GM19468 (cell line): ENCODE data around the gene METTL25.

Experiments used
- ATAC-seq: cut with Tn5 transposase; IDR thresholded peaks from one replicate; pipeline ENCODE4 v1.9.1; 2021; ENCODE audit warnings: mild to moderate bottlenecking, moderate library complexity, moderate number of reproducible peaks; ENCODE audit not compliant: unreplicated experiment; ENCODE audit errors: extremely low read depth

The METTL25 gene

DNA sequence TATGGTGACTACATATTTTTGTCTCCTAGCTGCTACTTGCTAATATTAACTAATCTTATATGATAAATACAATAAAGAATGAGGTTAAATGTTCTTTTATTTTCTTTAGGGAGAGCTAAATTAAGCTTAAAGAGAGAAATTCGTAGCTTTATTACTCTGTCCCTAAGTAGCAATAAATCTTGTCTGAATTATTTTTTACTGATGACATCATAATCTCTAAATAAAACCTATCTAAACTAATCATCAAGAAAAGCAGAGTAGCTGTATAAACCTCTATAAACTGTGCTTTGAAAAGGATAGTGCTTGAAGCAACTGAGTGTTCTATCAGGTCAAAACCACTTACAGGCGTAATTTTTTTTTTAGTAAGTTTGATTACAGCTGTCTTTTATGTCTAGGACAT lies 42.5 kb downstream of the METTL25 start:
- ATAC-seq = no peak

DNA sequence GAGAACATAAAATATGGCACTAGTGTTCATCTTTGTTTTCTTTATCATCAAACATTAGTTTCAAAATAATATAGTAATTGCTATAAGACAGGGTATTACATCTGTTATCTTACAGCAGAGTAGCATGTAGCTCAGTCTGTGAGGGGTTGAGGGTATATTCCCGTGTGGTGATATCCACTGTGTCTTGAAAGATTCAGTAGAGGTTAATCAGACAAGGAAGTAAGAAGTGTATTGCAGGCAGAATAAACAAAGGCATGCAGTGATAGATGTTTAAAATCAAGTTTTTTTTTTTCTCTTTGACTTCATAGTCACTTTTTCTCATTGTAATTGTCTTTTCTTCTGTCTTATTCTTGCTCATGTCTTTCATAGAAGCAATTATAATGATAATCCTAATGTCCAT lies 48.3 kb downstream of the METTL25 start:
- ATAC-seq = no peak

DNA sequence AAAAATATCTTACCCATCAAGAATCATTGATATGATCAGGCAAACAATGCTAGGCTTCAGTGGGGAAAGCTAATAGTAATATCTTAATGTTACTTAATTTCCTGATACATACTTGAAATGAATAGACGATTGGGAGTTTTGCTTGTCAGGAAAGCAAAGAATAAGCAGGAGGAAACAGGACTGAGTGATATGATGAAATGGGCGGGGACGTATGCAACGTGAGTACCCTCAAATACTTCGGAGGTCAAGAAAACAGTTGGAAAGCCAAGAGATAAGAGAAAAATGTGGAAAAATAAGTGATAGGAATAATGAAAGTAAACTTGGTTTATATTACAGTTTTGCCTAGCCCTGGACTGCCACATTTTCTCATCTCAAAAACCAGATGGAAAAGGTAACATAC lies 49.2 kb downstream of the METTL25 start:
- ATAC-seq = no peak

DNA sequence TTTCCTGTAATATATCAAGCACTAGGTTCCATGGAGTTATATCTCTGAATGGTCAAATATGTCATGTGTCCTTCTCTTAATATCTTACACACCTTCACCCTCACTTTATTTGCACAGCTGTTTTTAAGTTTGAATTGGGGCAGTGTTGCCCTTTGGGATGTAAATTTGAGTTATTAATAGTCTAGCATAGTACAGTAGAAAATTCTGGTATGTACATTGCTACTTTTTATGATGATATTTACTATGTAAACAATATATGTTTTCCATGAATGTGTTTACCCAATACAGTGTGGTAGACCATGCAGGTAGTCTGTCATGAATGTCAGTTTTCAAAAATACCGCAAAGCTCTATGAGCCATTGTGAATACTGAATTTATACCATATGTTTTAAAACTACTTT lies 50.5 kb downstream of the METTL25 start:
- ATAC-seq = no peak

DNA sequence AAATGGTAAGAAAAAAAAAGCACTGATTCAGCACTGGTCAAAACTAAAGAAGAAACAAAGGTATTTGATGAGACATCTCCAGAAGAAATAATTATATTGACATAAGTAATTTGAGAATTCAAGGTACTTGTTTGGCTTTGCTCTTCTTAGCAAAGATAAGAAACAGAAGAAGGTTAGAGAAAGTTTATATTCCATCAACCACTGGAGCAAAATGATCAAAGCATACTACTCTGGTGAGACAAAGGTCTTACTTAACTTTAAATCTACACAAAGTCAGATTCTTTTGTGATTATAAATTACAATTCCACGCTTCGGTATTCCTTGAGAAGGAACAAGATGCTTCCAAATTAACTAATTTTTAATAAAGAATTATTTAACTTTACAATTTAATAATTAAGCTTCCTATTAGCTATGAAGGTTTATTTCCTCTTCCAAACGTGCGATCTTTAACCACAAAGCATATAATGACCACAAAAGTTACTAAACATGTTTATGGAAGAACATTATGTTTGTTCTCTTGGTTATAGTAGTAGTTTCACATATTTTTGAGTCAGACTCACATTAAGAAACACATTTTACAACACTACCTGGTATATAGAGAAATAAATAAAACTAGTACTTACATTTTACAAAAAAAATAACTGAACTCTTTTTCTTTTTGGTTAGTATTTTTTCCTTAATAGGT lies 53.4 kb downstream of the METTL25 start:
- ATAC-seq = no peak

GRCh38 chr12:82412246-82412645 lies 53.9 kb downstream of the METTL25 start:
- ATAC-seq = no peak

- no peak for ATAC-seq
These were observed 55.7 kb downstream of the METTL25 start for GRCh38 chr12:82414044-82414443.

GRCh38 chr12:82414926-82415325 lies 56.6 kb downstream of the METTL25 start:
- no peak for ATAC-seq

GRCh38 chr12:82415402-82415801 lies 57.1 kb downstream of the METTL25 start:
- no peak for ATAC-seq

GRCh38 chr12:82425241-82425640 lies 66.9 kb downstream of the METTL25 start:
- no peak for ATAC-seq

DNA sequence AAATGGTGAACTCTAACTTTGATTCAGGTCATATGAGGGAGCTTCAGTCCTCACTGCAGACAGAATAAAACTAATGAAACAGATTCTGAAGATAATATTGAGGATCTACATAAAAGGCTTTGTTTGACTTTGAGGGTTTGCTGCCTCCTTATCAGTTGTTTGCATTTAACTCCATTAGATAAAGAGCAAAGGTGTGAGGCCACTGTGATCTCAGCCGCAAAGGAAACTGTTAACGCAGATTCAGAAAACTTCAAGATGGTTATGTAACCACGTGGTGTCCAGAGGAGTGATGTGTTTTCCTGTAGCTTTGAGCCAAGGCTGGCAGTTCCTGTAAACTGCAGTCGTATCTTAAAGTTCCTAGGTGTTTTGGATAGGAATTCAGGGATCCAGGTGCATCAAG lies 67.8 kb downstream of the METTL25 start:
- ATAC-seq = no peak

GRCh38 chr12:82426586-82426985 lies 68.3 kb downstream of the METTL25 start:
- ATAC-seq = no peak

DNA sequence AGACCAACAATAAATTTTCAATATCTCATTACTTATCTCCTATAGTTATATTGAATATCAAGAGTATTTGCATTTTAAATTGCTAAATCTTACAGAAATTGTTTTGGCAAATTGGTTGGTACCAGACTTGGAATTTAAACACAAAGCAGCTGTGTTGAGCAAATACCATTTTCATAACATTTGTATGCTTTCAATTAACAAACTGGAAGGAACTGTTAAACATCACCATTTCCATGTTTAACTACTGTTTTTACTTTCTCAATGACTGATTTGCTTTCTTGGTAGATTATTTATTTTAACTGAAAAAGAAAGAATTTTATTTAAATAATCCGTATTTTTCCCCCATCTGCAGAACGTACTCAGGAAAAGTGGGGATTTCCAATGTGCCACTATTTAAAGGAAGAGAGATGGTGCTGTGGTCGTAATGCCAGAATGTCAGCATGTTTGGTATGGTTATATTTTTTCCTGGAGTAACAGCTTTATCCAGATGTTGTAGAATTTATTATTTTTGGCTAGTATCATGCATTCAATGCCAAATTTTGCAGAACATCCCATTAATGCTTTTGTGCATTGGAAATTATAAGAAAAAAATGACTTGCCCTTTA lies 72.3 kb downstream of the METTL25 start:
- ATAC-seq = no peak

GRCh38 chr12:82434392-82434911 lies 76.1 kb downstream of the METTL25 start:
- no peak for ATAC-seq

DNA sequence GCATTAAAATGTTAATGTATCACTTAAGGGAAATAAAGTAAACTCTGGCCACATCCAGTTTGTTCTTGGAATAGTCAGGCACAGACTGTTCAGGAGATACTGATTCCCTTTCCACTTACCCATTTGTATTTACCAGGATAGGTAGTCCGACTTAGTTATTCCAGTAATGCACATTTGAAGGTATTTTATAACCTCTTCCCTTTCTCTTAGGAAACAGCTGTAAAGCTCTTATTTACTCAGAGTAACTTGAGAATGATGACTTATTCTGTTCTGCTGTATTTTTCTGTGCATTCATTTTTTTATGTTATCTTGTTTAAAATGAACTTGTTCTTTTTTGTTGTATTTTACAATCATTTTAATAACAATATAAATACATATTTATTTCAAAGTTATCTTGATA lies 78.0 kb downstream of the METTL25 start:
- no peak for ATAC-seq

DNA sequence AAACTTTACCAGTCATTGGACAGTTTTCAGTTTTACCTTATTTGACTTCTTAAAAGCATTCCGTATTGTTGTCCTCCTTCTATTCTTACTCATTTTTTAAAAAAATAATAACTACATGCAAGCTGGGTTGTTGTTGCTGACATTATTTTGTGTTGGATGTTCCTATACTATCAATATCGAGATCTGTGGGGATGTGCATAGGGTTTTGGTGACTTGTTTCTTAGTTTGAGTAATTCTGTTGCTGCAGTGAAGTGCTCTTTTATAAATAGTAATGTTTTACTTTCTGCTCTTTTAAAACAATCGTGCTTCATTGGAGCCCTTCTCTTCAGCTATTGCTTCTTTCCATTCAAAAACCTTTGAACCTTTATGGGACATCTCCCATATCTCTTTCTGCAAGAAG lies 79.4 kb downstream of the METTL25 start:
- no peak for ATAC-seq

GRCh38 chr12:82438356-82438755 lies 80.0 kb downstream of the METTL25 start:
- no peak for ATAC-seq

DNA sequence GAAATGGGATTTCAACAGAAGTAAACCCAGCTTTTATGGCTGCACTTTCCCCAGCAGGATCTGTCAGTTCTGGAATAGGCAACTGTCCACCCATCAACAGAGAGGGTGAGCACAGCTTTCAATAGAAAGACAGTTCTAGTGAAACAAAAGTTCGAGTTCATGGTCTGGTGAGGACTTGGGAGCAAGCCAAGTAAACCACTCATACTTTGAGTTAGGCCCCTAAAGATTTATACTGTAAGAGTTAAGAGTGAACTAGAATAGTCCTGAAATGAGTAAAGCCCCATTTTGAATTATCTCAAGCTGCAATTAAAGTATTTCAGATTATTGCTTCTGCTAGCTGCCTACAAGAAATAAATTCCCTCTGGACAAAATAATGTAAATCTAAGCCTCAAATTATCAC lies 82.6 kb downstream of the METTL25 start:
- no peak for ATAC-seq

DNA sequence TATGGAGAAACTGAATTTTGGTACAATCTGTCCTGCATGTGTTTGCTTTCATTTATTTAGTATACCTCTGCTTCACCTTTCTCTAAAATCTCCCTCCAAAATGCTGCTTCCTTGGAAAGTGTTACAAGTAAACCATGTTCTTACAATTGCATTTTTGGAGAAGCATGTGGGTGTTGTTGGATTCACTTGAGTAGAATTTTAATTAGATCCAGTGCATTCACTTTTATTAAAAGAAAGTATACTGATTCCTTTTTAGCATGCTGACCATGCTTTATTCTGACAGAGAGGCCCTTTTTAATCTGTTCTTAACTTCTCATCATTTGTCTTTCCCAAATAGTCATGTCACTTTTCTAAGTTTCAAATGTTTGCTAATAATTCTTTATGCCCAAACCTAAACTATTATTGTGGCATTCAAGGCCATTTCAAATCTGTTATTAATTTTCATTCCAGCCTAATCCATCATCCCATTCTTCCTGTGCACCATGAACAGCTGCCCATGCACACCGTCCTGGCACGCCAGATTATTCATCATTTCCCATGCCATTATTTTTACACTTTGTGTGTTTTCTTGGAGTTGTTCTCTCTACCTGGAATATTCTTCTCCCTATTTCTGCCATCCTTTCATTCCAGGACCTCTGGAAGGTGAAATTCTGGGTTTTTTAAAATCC lies 90.7 kb downstream of the METTL25 start:
- ATAC-seq = no peak

DNA sequence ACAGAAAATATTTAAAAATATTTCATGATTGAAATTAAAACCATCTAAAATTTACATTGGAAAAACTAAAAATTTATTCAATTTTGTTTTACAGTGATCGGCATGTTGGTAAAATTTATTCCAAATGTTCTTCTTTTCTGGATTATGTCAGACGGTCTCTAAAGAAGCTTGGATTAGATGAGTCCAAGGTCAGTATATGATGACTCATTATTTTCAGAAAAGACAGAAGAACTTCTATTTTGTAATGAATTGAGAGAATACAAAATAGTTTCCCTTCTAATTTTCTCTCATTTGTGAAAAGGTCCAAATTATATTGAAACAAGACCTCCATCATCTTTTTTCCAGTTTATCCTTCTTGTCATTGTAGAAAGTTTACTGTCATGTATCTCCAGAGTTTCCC lies 98.3 kb downstream of the METTL25 start:
- no peak for ATAC-seq

DNA sequence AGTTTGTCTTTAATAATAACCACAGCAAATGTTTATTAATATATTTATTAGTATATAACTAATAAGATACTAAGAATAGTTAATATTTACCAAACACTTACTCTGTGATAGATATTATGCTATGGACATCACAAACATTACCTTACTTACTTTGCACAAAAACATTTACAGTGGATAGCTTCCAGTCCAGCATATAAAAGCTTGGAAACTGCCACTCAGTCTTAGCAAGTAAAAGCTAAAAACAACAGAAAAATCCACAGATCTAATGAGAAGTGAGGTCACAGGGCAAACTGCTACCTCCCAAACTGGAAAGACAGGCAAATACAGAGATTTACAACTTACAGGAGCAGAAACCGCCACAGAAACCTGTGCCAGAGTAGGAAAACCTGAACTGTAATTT lies 99.8 kb downstream of the METTL25 start:
- no peak for ATAC-seq
